HepG2 (cell line): Measurements from ENCODE around the gene MYLK. TPM values are rescaled to one million over a fixed set of nuclear protein-coding genes. Genes with fewer than 3 reads are reported as not detected.

ENCODE experiments used
- ARHGAP35 ChIP-seq: sonication (generic); formaldehyde crosslinking; IDR thresholded peaks from 2 replicates; pipeline ENCODE4 v1.9.0; 2022; ENCODE audit warnings: mild to moderate bottlenecking, inconsistent platforms, moderate library complexity, missing genetic modification reagents, borderline replicate concordance
- ATF5 ChIP-seq: sonication (generic); formaldehyde crosslinking; IDR thresholded peaks from 2 replicates; pipeline ENCODE4 v1.4.0; 2020; ENCODE audit warnings: mild to moderate bottlenecking, low read depth, missing genetic modification reagents
- ATRX ChIP-seq: sonication (generic); formaldehyde crosslinking; IDR thresholded peaks from 2 replicates; pipeline ENCODE4 v1.4.0; 2020; ENCODE audit warnings: missing genetic modification reagents, borderline replicate concordance
- BCLAF1 ChIP-seq: fragments of 450-650 bp; IDR thresholded peaks from 2 replicates; pipeline ENCODE4 v1.6.1; 2017; ENCODE audit warnings: mild to moderate bottlenecking
- DMAP1 ChIP-seq: IDR thresholded peaks from 2 replicates; pipeline ENCODE4 v1.6.1; 2016
- FOSL2 ChIP-seq: sonication (generic); formaldehyde crosslinking; IDR thresholded peaks from 2 replicates; pipeline ENCODE4 v1.4.0; 2020; ENCODE audit warnings: missing genetic modification reagents
- FOXA1 ChIP-seq, 2 experiments: fragments of 450-650 bp in 1 of 2; sonication (generic) in 1 of 2; formaldehyde crosslinking in 1 of 2; IDR thresholded peaks; 2 replicates each; pipeline versions ENCODE4 v1.4.0 to v1.6.1; 2016 to 2020; ENCODE audit warnings: missing genetic modification reagents in 1 of 2
- KDM2A ChIP-seq: sonication (generic); formaldehyde crosslinking; IDR thresholded peaks from 2 replicates; pipeline ENCODE4 v1.4.0; 2020; ENCODE audit warnings: low read depth, missing genetic modification reagents, borderline replicate concordance
- MATR3 ChIP-seq: sonication (generic); formaldehyde crosslinking; IDR thresholded peaks from 2 replicates; pipeline ENCODE4 v1.4.0; 2020; ENCODE audit warnings: missing genetic modification reagents
- NFRKB ChIP-seq: fragments of 450-650 bp; IDR thresholded peaks from 2 replicates; pipeline ENCODE4 v1.6.1; 2017
- RBAK ChIP-seq: sonication (generic); formaldehyde crosslinking; IDR thresholded peaks from 2 replicates; pipeline ENCODE4 v1.5.1; 2020; ENCODE audit warnings: mild to moderate bottlenecking, missing genetic modification reagents
- SRSF1 ChIP-seq: fragments of 200-400 bp; formaldehyde crosslinking; optimal IDR thresholded peaks from 2 replicates; pipeline ENCODE3; 2017; ENCODE audit warnings: mild to moderate bottlenecking, low read depth, low read length, moderate library complexity
- ZBTB44 ChIP-seq: sonication (generic); formaldehyde crosslinking; IDR thresholded peaks from 2 replicates; pipeline ENCODE4 v1.4.0; 2020; ENCODE audit warnings: missing genetic modification reagents
- ZFP82 ChIP-seq: sonication (generic); formaldehyde crosslinking; IDR thresholded peaks from 2 replicates; pipeline ENCODE4 v1.5.1; 2020; ENCODE audit warnings: mild to moderate bottlenecking, missing genetic modification reagents, borderline replicate concordance
- ZFY ChIP-seq: sonication (generic); formaldehyde crosslinking; IDR thresholded peaks from 2 replicates; pipeline ENCODE4 v1.4.0; 2020; ENCODE audit warnings: missing genetic modification reagents
- ZKSCAN1 ChIP-seq: fragments of 150-350 bp; IDR thresholded peaks from 2 replicates; pipeline ENCODE4 v1.6.1; 2014; ENCODE audit warnings: low read length
- ZNF343 ChIP-seq: sonication (generic); formaldehyde crosslinking; IDR thresholded peaks from 2 replicates; pipeline ENCODE4 v1.4.0; 2020; ENCODE audit warnings: mild to moderate bottlenecking, missing genetic modification reagents
- ZNF451 ChIP-seq: sonication (generic); formaldehyde crosslinking; IDR thresholded peaks from 2 replicates; pipeline ENCODE4 v1.5.0; 2020; ENCODE audit warnings: mild to moderate bottlenecking, missing genetic modification reagents
- ZNF501 ChIP-seq: sonication (generic); formaldehyde crosslinking; IDR thresholded peaks from 2 replicates; pipeline ENCODE4 v1.5.1; 2020; ENCODE audit warnings: mild to moderate bottlenecking, moderate library complexity, missing genetic modification reagents
- ZNF607 ChIP-seq: sonication (generic); formaldehyde crosslinking; IDR thresholded peaks from 2 replicates; pipeline ENCODE4 v1.5.1; 2020; ENCODE audit warnings: missing genetic modification reagents, mild to moderate bottlenecking, borderline replicate concordance
- ZNF670 ChIP-seq: sonication (generic); formaldehyde crosslinking; IDR thresholded peaks from 2 replicates; pipeline ENCODE4 v1.8.0; 2022; ENCODE audit warnings: mild to moderate bottlenecking, missing genetic modification reagents, borderline replicate concordance
- polyA plus RNA-seq, 8 experiments: library from polyadenylated mRNA; depleted of rRNA in 3 of 8; stranded (reverse) in 7 of 8; unstranded in 1 of 8; fragments of >200 nt; fragmentation: Illumina TruSeq in 4 of 8; extraction: Trizol in 4 of 8; gene quantifications; 2 replicates each; pipeline versions ENCODE4 v1.2.1 to v1.2.3, GENCODE V29; 2011 to 2016; ENCODE audit warnings: low read depth in 4 of 8, missing spikeins in 1 of 8, mixed read lengths in 1 of 8; ENCODE audit not compliant: insufficient read depth in 1 of 8
- total RNA-seq, 5 experiments: library from RNA; depleted of rRNA; stranded (reverse); fragments of >200 nt; fragmentation: Illumina TruSeq; extraction: Trizol; gene quantifications; 2 replicates each; pipeline ENCODE4 v1.2.3, GENCODE V29; 2016; ENCODE audit warnings: low read depth in 1 of 5
- TF ChIP-seq, protein P1 (sequence below): sonication (generic); formaldehyde crosslinking; IDR thresholded peaks from 2 replicates; pipeline ENCODE4 v1.9.0; 2021; ENCODE audit warnings: missing genetic modification reagents, borderline replicate concordance
- TF ChIP-seq, protein P2 (sequence below): sonication (generic); formaldehyde crosslinking; IDR thresholded peaks from 2 replicates; pipeline ENCODE4 v1.4.0; 2020; ENCODE audit warnings: missing genetic modification reagents

Gene MYLK
- total and polyA plus RNA-seq, 2 of the 13 experiments (the other 11 are each of a cell fraction or from before 2014, with no cell fraction given), result 10.6 to 34.9 TPM

GRCh38 chr3:123606527-123606926 lies 277.6 kb downstream of the MYLK start (continued):
- TF ChIP-seq BCLAF1 (no peak), ZNF501 (CRISPR knock-in tag) (no peak), ZBTB44 (CRISPR knock-in tag) (no peak), ZFY (CRISPR knock-in tag) (no peak), ZNF451 (CRISPR knock-in tag) (no peak), ZFP82 (no peak), ARHGAP35 (CRISPR knock-in tag) (no peak), SRSF1 (no peak), ZKSCAN1 (no peak), FOSL2 (CRISPR knock-in tag) (no peak), RBAK (CRISPR knock-in tag) (no peak), ZNF343 (CRISPR knock-in tag) (no peak), ATRX (no peak), ZNF670 (CRISPR knock-in tag) (no peak), MATR3 (no peak), DMAP1 (CRISPR knock-in tag) (no peak), FOXA1 (IDR thresholded peaks at IDR 0.05) (no peak), FOXA1 (CRISPR knock-in tag; IDR thresholded peaks at IDR 0.05) (peak; percentile 51; the same call in 1 of the 2 replicates), ATF5 (CRISPR knock-in tag) (no peak), NFRKB (no peak), ZNF607 (CRISPR knock-in tag) (no peak), KDM2A (no peak)
- TF ChIP-seq, protein P1, sequence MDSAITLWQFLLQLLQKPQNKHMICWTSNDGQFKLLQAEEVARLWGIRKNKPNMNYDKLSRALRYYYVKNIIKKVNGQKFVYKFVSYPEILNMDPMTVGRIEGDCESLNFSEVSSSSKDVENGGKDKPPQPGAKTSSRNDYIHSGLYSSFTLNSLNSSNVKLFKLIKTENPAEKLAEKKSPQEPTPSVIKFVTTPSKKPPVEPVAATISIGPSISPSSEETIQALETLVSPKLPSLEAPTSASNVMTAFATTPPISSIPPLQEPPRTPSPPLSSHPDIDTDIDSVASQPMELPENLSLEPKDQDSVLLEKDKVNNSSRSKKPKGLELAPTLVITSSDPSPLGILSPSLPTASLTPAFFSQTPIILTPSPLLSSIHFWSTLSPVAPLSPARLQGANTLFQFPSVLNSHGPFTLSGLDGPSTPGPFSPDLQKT, result no peak
- TF ChIP-seq, protein P2, sequence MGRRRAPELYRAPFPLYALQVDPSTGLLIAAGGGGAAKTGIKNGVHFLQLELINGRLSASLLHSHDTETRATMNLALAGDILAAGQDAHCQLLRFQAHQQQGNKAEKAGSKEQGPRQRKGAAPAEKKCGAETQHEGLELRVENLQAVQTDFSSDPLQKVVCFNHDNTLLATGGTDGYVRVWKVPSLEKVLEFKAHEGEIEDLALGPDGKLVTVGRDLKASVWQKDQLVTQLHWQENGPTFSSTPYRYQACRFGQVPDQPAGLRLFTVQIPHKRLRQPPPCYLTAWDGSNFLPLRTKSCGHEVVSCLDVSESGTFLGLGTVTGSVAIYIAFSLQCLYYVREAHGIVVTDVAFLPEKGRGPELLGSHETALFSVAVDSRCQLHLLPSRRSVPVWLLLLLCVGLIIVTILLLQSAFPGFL (CRISPR knock-in tag), result no peak
